KMS-11 (cell line): ENCODE results near the gene RAB3IP.

Experiments
- H2AFZ ChIP-seq: fragments of 200-600 bp; sonication (generic); 2 replicates; pipeline ENCODE4 v1.6.1; 2016; ENCODE audit warnings: antibody characterized with exemption, mixed run types, low read depth
- H3K27ac ChIP-seq: fragments of 200-600 bp; sonication (generic); 2 replicates; pipeline ENCODE4 v1.6.1; 2016; ENCODE audit warnings: mild to moderate bottlenecking, mixed run types
- H3K27me3 ChIP-seq: fragments of 200-600 bp; sonication (generic); 2 replicates; pipeline ENCODE4 v1.6.1; 2017; ENCODE audit warnings: mild to moderate bottlenecking, low read depth, mixed run types, moderate library complexity; ENCODE audit not compliant: insufficient read depth
- H3K36me3 ChIP-seq: fragments of 200-600 bp; sonication (generic); 2 replicates; pipeline ENCODE4 v1.6.1; 2017; ENCODE audit warnings: mild to moderate bottlenecking, mixed run types; ENCODE audit not compliant: insufficient read depth
- H3K4me1 ChIP-seq: fragments of 200-600 bp; sonication (generic); 2 replicates; pipeline ENCODE4 v1.6.1; 2016; ENCODE audit warnings: mild to moderate bottlenecking, low read depth, mixed run types; ENCODE audit not compliant: poor library complexity, severe bottlenecking
- H3K4me2 ChIP-seq: fragments of 200-600 bp; sonication (generic); 2 replicates; pipeline ENCODE4 v1.7.0; 2016; ENCODE audit warnings: mild to moderate bottlenecking, mixed run types
- H3K4me3 ChIP-seq: fragments of 200-600 bp; sonication (generic); IDR thresholded peaks from 2 replicates; pipeline ENCODE4 v1.6.1; 2017; ENCODE audit warnings: low read depth, low read length, mixed read lengths; ENCODE audit not compliant: insufficient read depth
- H3K79me2 ChIP-seq: fragments of 200-600 bp; sonication (generic); 2 replicates; pipeline ENCODE4 v1.6.1; 2016; ENCODE audit warnings: low read depth, mixed run types; ENCODE audit not compliant: insufficient read depth
- H3K9ac ChIP-seq: fragments of 200-600 bp; sonication (generic); 2 replicates; pipeline ENCODE4 v1.6.1; 2016; ENCODE audit warnings: mild to moderate bottlenecking, mixed run types
- H4K20me1 ChIP-seq: fragments of 200-600 bp; sonication (generic); 2 replicates; pipeline ENCODE4 v1.6.1; 2016; ENCODE audit warnings: mild to moderate bottlenecking, mixed run types; ENCODE audit not compliant: insufficient read depth
- TF ChIP-seq, protein P1 (sequence below): fragments of 200-600 bp; sonication (generic); conservative IDR thresholded peaks from 2 replicates; pipeline ENCODE4 v1.6.1; 2017; ENCODE audit warnings: low read depth, mild to moderate bottlenecking, antibody characterized with exemption, low read length, moderate library complexity, mixed read lengths

Gene RAB3IP

DNA sequence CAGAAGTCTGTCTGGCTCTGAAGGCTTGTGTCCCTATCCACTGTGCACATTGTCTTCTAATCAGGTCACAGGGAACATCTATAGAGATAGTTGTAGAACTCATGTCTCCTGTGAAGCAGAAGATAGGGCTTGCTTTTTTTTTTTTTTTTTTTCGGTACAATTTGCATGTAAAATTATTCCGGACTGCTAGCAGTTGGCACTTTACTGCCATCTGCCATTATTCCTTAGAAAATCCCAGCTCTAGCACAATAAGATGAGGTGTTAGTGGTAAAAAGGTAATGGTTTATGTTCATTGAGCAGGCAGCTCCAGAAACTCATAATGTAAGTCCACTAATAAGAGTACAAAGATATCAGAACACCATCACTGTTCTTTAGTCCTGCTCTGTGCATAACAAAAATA is 95.0 kb downstream of the RAB3IP start:
- H3K27ac ChIP-seq = no peak overlapping the region
- TF ChIP-seq, protein P1, sequence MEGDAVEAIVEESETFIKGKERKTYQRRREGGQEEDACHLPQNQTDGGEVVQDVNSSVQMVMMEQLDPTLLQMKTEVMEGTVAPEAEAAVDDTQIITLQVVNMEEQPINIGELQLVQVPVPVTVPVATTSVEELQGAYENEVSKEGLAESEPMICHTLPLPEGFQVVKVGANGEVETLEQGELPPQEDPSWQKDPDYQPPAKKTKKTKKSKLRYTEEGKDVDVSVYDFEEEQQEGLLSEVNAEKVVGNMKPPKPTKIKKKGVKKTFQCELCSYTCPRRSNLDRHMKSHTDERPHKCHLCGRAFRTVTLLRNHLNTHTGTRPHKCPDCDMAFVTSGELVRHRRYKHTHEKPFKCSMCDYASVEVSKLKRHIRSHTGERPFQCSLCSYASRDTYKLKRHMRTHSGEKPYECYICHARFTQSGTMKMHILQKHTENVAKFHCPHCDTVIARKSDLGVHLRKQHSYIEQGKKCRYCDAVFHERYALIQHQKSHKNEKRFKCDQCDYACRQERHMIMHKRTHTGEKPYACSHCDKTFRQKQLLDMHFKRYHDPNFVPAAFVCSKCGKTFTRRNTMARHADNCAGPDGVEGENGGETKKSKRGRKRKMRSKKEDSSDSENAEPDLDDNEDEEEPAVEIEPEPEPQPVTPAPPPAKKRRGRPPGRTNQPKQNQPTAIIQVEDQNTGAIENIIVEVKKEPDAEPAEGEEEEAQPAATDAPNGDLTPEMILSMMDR = no peak
- no peak overlapping the region for H3K4me3 ChIP-seq
- H3K4me2 ChIP-seq = no peak overlapping the region
- H2AFZ ChIP-seq = no peak overlapping the region
- no peaks in the 10 kb centered on the region for H3K27me3 ChIP-seq
- no peak overlapping the region for H3K9ac ChIP-seq
- no peaks in the 10 kb centered on the region for H3K79me2 ChIP-seq
- no peaks in the 10 kb centered on the region for H4K20me1 ChIP-seq
- H3K36me3 ChIP-seq = no peaks in the 10 kb centered on the region
- H3K4me1 ChIP-seq = no peaks in the 10 kb centered on the region

GRCh38 chr12:69834147-69834546 is 95.5 kb downstream of the RAB3IP start:
- no peaks in the 10 kb centered on the region for H3K27me3 ChIP-seq
- no peak overlapping the region for H3K9ac ChIP-seq
- no peak overlapping the region for H3K4me2 ChIP-seq
- no peak overlapping the region for H2AFZ ChIP-seq
- TF ChIP-seq, protein P1 = no peak
- no peaks in the 10 kb centered on the region for H3K4me1 ChIP-seq
- no peaks in the 10 kb centered on the region for H3K36me3 ChIP-seq
- no peak overlapping the region for H3K27ac ChIP-seq
- H4K20me1 ChIP-seq = no peaks in the 10 kb centered on the region
- H3K79me2 ChIP-seq = no peaks in the 10 kb centered on the region
- no peak overlapping the region for H3K4me3 ChIP-seq

DNA sequence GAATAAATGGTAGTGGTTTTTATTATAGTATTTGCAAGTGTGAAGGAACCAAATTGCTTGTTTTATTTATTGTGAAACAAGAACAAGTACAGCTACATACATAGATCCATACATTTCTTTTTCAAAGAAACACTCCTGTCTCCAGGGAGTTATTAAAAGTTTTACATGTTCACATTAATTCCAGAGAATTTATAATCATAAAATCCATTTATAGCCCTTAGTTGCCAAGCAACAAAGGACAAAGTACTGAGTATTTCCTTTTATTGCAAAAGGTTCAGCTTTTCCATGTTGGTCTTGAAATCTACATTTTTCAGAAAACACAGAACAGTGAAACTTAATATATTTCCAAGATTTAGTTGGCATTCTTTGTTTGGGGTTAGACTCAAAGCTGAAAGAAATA is 95.9 kb downstream of the RAB3IP start:
- Histone ChIP-seq H3K4me3 (no peak overlapping the region), H2AFZ (no peak overlapping the region), H3K79me2 (no peaks in the 10 kb centered on the region), H3K9ac (no peak overlapping the region), H3K4me2 (no peak overlapping the region), H4K20me1 (no peaks in the 10 kb centered on the region), H3K4me1 (no peaks in the 10 kb centered on the region), H3K27ac (no peak overlapping the region), H3K36me3 (no peaks in the 10 kb centered on the region), H3K27me3 (no peaks in the 10 kb centered on the region)
- TF ChIP-seq, protein P1 = no peak

DNA sequence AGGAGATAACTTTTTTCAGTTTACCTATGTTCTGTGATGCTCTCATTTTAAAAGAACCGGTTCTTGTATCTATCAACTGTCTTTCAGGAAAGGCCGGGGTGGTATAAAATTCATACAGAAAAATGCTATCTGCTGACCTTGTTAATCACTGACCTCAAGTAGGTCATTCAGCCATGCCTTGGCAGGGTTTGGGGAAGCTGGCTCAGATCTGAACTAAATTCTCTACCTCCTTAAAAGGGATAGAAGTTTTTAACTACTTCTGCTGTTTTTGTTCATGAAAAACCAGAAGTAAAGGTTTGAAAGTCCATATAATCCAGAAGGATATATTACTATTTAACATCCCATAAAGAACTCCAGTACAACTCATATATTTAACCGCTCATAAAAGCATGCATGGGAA is 96.4 kb downstream of the RAB3IP start:
- Histone ChIP-seq H3K27ac (no peak overlapping the region), H3K27me3 (no peaks in the 10 kb centered on the region), H3K36me3 (no peaks in the 10 kb centered on the region), H3K4me2 (no peak overlapping the region), H3K79me2 (no peaks in the 10 kb centered on the region), H3K4me1 (no peaks in the 10 kb centered on the region), H3K9ac (no peak overlapping the region), H2AFZ (no peak overlapping the region), H3K4me3 (no peak overlapping the region), H4K20me1 (no peaks in the 10 kb centered on the region)
- TF ChIP-seq, protein P1 = no peak
